IMR-90 (cell line): ENCODE data around the gene ALS2CL. TPM values are rescaled to one million over a fixed set of nuclear protein-coding genes. Genes with fewer than 3 reads are reported as not detected.

Source experiments
- ATAC-seq: fragments of 200-7000 bp; cut with Tn5 transposase; 2 replicates; pipeline ENCODE4 v1.9.1; 2020; ENCODE audit warnings: low read depth, mild to moderate bottlenecking, moderate library complexity
- BruUV-seq: library from RNA; stranded (reverse); fragments of 400-500 nt; replicated peaks from 2 replicates; lab custom pipeline; 2021; lab: Mats Ljungman, UMichigan
- CTCF ChIA-PET: fragments of 300-600 bp; formaldehyde crosslinking; extraction: SDS; loops from one replicate; lab custom pipeline; 2021; ENCODE audit warnings: antibody characterized with exemption; lab: Yijun Ruan, JAX
- POLR2A ChIA-PET: fragments of 300-600 bp; sonication (Branson Sonifier 250); formaldehyde crosslinking; loops from one replicate; lab custom pipeline; 2022; ENCODE audit warnings: antibody characterized with exemption; ENCODE audit not compliant: unreplicated experiment; lab: Charles Lee
- DNase-seq: peaks from one replicate; pipeline ENCODE4 v3.0.0; 2013
- H2AFZ ChIP-seq: replicated peaks from 2 replicates; pipeline ENCODE3; 2013; ENCODE audit warnings: low read length, mild to moderate bottlenecking; ENCODE audit not compliant: poor library complexity
- H2AK5ac ChIP-seq: 2 replicates; pipeline ENCODE4 v1.6.1; 2013; ENCODE audit warnings: low read depth, low read length, inconsistent platforms
- H2AK9ac ChIP-seq: replicated peaks from 2 replicates; pipeline ENCODE3; 2013; ENCODE audit warnings: mild to moderate bottlenecking, low read depth, low read length, moderate library complexity; ENCODE audit not compliant: poor library complexity
- H2BK120ac ChIP-seq: 2 replicates; pipeline ENCODE4 v1.6.1; 2013; ENCODE audit warnings: low read depth, low read length, inconsistent platforms
- H2BK15ac ChIP-seq: 3 replicates; pipeline ENCODE4 v1.6.1; 2013; ENCODE audit warnings: low read depth, low read length, inconsistent platforms
- H2BK20ac ChIP-seq: 2 replicates; pipeline ENCODE4 v1.6.1; 2013; ENCODE audit warnings: low read depth, mild to moderate bottlenecking, inconsistent platforms, low read length, moderate library complexity
- H2BK5ac ChIP-seq: 2 replicates; pipeline ENCODE4 v1.6.1; 2013; ENCODE audit warnings: mild to moderate bottlenecking, low read depth, low read length, inconsistent platforms; ENCODE audit not compliant: poor library complexity, severe bottlenecking
- H3K14ac ChIP-seq: replicated peaks from 2 replicates; pipeline ENCODE4 v1.6.1; 2013; ENCODE audit warnings: low read depth, low read length, inconsistent platforms
- H3K18ac ChIP-seq: 2 replicates; pipeline ENCODE4 v1.6.1; 2013; ENCODE audit warnings: low read depth, low read length, control low read depth
- H3K23ac ChIP-seq: 2 replicates; pipeline ENCODE4 v1.6.1; 2013; ENCODE audit warnings: low read depth, low read length, inconsistent platforms
- H3K27ac ChIP-seq: 2 replicates; pipeline ENCODE4 v1.5.1; 2013; ENCODE audit warnings: mild to moderate bottlenecking, control low read depth, low read length; ENCODE audit not compliant: insufficient read depth
- H3K27me3 ChIP-seq: 2 replicates; pipeline ENCODE4 v1.6.1; 2013; ENCODE audit warnings: low read length; ENCODE audit not compliant: control insufficient read depth, insufficient read depth
- H3K36me3 ChIP-seq: 2 replicates; pipeline ENCODE4 v1.6.1; 2013; ENCODE audit warnings: low read length, mixed read lengths; ENCODE audit not compliant: control insufficient read depth, insufficient read depth
- H3K4ac ChIP-seq: 2 replicates; pipeline ENCODE4 v1.6.1; 2013; ENCODE audit warnings: low read depth, low read length, inconsistent platforms
- H3K4me1 ChIP-seq: 2 replicates; pipeline ENCODE4 v1.6.1; 2013; ENCODE audit warnings: low read length, mixed read lengths; ENCODE audit not compliant: control insufficient read depth, insufficient read depth
- H3K4me2 ChIP-seq: 2 replicates; pipeline ENCODE4 v1.6.1; 2013; ENCODE audit warnings: low read depth, mild to moderate bottlenecking, control low read depth, low read length, moderate library complexity
- H3K4me3 ChIP-seq: 2 replicates; pipeline ENCODE4 v1.5.1; 2013; ENCODE audit warnings: low read depth, mild to moderate bottlenecking, control low read depth, low read length, moderate library complexity; ENCODE audit not compliant: insufficient read depth
- H3K56ac ChIP-seq: 2 replicates; pipeline ENCODE4 v1.6.1; 2013; ENCODE audit warnings: low read length, inconsistent platforms; ENCODE audit not compliant: insufficient read depth; ENCODE audit errors: extremely low read depth
- H3K79me1 ChIP-seq, 2 experiments: 2 replicates each; pipeline ENCODE4 v1.6.1; 2013; ENCODE audit warnings: low read length in 2 of 2, inconsistent platforms in 1 of 2, low read depth in 1 of 2
- H3K9ac ChIP-seq: 2 replicates; pipeline ENCODE4 v1.6.1; 2013; ENCODE audit warnings: low read depth, low read length, control low read depth
- H3K9me1 ChIP-seq: 2 replicates; pipeline ENCODE4 v1.6.1; 2013; ENCODE audit warnings: low read length, inconsistent platforms; ENCODE audit not compliant: insufficient read depth
- H3K9me3 ChIP-seq: 2 replicates; pipeline ENCODE4 v1.6.1; 2013; ENCODE audit warnings: low read length; ENCODE audit not compliant: control insufficient read depth, insufficient read depth
- H4K20me1 ChIP-seq: 2 replicates; pipeline ENCODE4 v1.6.1; 2013; ENCODE audit warnings: low read length, inconsistent platforms; ENCODE audit not compliant: insufficient read depth
- H4K5ac ChIP-seq: 2 replicates; pipeline ENCODE4 v1.6.1; 2013; ENCODE audit warnings: mild to moderate bottlenecking, low read depth, low read length, control low read depth
- H4K8ac ChIP-seq, 2 experiments: 2 replicates each; pipeline ENCODE4 v1.6.1; 2013; ENCODE audit warnings: low read depth in 2 of 2, low read length in 2 of 2, control low read depth in 1 of 2, inconsistent platforms in 1 of 2
- H4K91ac ChIP-seq: 2 replicates; pipeline ENCODE4 v1.6.1; 2013; ENCODE audit warnings: low read depth, low read length, inconsistent platforms; ENCODE audit not compliant: insufficient read depth
- BHLHE40 ChIP-seq: fragments of 150-350 bp; IDR thresholded peaks from 2 replicates; pipeline ENCODE4 v1.6.1; 2016; ENCODE audit warnings: mild to moderate bottlenecking, low read depth, low read length
- CHD1 ChIP-seq: IDR thresholded peaks from 2 replicates; pipeline ENCODE4 v1.6.1; 2012; ENCODE audit warnings: low read depth, low read length, improper control_type of control experiment
- FOS ChIP-seq: fragments of 150-350 bp; IDR thresholded peaks from 2 replicates; pipeline ENCODE4 v1.6.1; 2016; ENCODE audit warnings: low read depth, low read length
- MAFK ChIP-seq: IDR thresholded peaks from 2 replicates; pipeline ENCODE4 v1.6.1; 2012; ENCODE audit warnings: low read depth, low read length, improper control_type of control experiment
- MAZ ChIP-seq: IDR thresholded peaks from 2 replicates; pipeline ENCODE4 v1.6.1; 2012; ENCODE audit warnings: low read depth, mild to moderate bottlenecking, low read length, improper control_type of control experiment, moderate library complexity, borderline replicate concordance
- MXI1 ChIP-seq: IDR thresholded peaks from 2 replicates; pipeline ENCODE4 v1.6.1; 2012; ENCODE audit warnings: low read depth, mild to moderate bottlenecking, low read length, moderate library complexity, borderline replicate concordance
- POLR2A ChIP-seq: IDR thresholded peaks from 2 replicates; pipeline ENCODE4 v1.6.1; 2012; ENCODE audit warnings: mild to moderate bottlenecking, low read depth, low read length
- RAD21 ChIP-seq: IDR thresholded peaks from 2 replicates; pipeline ENCODE4 v1.6.1; 2012; ENCODE audit warnings: low read length, improper control_type of control experiment
- WGBS, 2 experiments: methylation state at CpG; one replicate each; pipeline versions ENCODE4 v1.1.5 to v1.1.7; 2013; ENCODE audit warnings: missing lambda C conversion rate in 2 of 2; ENCODE audit not compliant: insufficient read length in 1 of 2; ENCODE audit errors: extremely low coverage in 2 of 2; 5-methylcytosine and 5-hydroxymethylcytosine counted together
- dilution Hi-C: fragments of 300-500 bp; cut with HindIII; formaldehyde crosslinking; loops from one replicate; pipeline ENCODE4 v1.14.3; 2018; ENCODE audit warnings: low sequenced_read_pairs; ENCODE audit not compliant: unreplicated experiment
- in situ Hi-C: fragments of 300-500 bp; cut with MboI; formaldehyde crosslinking; loops from 3 replicates; pipeline ENCODE4 v1.14.3; 2019; ENCODE audit warnings: low sequenced_read_pairs, inconsistent platforms, mixed read lengths
- intact Hi-C: fragments of 100-400 bp; cut with micrococcal nuclease; formaldehyde crosslinking; loops from 2 replicates; pipeline ENCODE4 v1.10.0; 2022
- polyA plus RNA-seq, 3 experiments: library from polyadenylated mRNA; depleted of rRNA; stranded (reverse); fragments of >200 nt; gene quantifications; 2 replicates each; pipeline ENCODE4 v1.2.3, GENCODE V29; 2012; ENCODE audit warnings: low replicate concordance in 1 of 3
- total RNA-seq: library from RNA; depleted of rRNA; stranded (reverse); fragments of >200 nt; gene quantifications from 2 replicates; pipeline ENCODE4 v1.2.3, GENCODE V29; 2012
- TF ChIP-seq, protein P1 (sequence below): fragments of 150-350 bp; IDR thresholded peaks from 2 replicates; pipeline ENCODE4 v1.6.1; 2017; ENCODE audit warnings: mild to moderate bottlenecking, antibody characterized with exemption, low read length, low read depth
- TF ChIP-seq, protein P2 (sequence below): fragments of 150-350 bp; IDR thresholded peaks from 2 replicates; pipeline ENCODE4 v1.6.1; 2016; ENCODE audit warnings: low read depth, mild to moderate bottlenecking, low read length, moderate library complexity, borderline replicate concordance
- TF ChIP-seq, protein P3 (sequence below): conservative IDR thresholded peaks from 2 replicates; pipeline ENCODE4 v1.5.1; 2012; ENCODE audit warnings: mild to moderate bottlenecking, low read depth, low read length, improper control_type of control experiment

ALS2CL gene
- total and polyA plus RNA-seq, 2 of the 4 experiments (the other 2 are of a cell fraction), result 2.2 to 4.8 TPM

DNA sequence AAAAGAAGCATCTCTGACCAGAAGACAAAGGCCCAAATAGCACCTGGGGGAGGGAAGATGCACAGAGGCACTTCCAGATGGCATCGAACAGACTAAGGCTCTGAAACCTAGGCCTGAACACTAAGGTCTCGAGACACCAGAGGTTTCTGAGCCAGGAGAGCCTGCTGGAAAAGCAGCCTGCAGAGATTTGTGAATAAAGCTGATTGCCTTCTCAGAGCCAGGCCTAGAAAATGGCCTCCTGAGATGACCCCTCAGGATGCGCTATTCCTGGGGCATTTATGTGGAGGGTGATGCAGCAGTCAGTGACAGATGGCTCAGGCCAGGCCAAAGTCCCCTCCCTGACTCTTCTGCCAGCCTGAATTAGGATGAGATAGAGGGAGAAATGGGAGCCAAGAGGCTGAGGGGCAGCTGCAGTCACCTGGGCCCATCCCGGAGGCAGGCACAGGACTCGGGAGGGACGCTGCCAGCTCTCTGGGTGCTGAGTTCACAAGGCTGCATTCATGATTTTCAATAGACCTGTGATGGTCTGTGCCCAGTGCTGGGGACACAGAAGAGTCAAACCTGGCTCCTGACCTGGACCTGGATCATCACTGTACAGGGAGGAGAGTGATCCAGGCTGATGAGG lies 17.3 kb upstream of the ALS2CL start:
- Histone ChIP-seq H3K79me1 (no peaks in the 10 kb centered on the region), H3K14ac (no peak overlapping the region), H2BK15ac (no peak overlapping the region), H3K9me1 (no peaks in the 10 kb centered on the region; the same call in 1 of the 2 replicates), H3K36me3 (no peaks in the 10 kb centered on the region), H4K8ac (no peak overlapping the region), H3K27ac (no peak overlapping the region), H2BK120ac (no peak overlapping the region), H2AK9ac (no peak overlapping the region), H3K9me3 (no peaks in the 10 kb centered on the region), H3K23ac (no peak overlapping the region), H4K20me1 (no peaks in the 10 kb centered on the region), H2AK5ac (no peak overlapping the region), H3K4me2 (no peak overlapping the region), H4K5ac (no peak overlapping the region), H3K4me3 (no peak overlapping the region), H2AFZ (no peak overlapping the region), H3K4ac (no peak overlapping the region), H3K27me3 (peaks cover 23% of the 10 kb centered on the region), H2BK5ac (no peak overlapping the region), H3K56ac (no peak overlapping the region), H3K18ac (no peak overlapping the region), H2BK20ac (no peak overlapping the region), H4K91ac (no peak overlapping the region), H3K4me1 (peaks cover 3% of the 10 kb centered on the region; the same call in 1 of the 2 replicates), H3K9ac (no peak overlapping the region)
- intact Hi-C loops, result no loop called here
- ATAC-seq (no peak), DNase-seq (no peak)
- CTCF ChIA-PET, result no interaction called here
- WGBS, 2 experiments, result 80% methylated on average over 4 of the region's 6 CpGs; no CpG with 5 or more reads in 1 of the 2 experiments
- in situ Hi-C loops, result loop anchor here (25.0 kb wide), 1 partner anchor 652 kb away; no protein-coding TSS in a partner anchor
- POLR2A ChIA-PET, result no interaction called here
- dilution Hi-C loops, result no loop called here
- TF ChIP-seq, protein P1, sequence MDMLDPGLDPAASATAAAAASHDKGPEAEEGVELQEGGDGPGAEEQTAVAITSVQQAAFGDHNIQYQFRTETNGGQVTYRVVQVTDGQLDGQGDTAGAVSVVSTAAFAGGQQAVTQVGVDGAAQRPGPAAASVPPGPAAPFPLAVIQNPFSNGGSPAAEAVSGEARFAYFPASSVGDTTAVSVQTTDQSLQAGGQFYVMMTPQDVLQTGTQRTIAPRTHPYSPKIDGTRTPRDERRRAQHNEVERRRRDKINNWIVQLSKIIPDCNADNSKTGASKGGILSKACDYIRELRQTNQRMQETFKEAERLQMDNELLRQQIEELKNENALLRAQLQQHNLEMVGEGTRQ, result no peak
- TF ChIP-seq MXI1, result no peak
- TF ChIP-seq FOS, result no peak
- no peak for TF ChIP-seq MAFK
- TF ChIP-seq, protein P2, sequence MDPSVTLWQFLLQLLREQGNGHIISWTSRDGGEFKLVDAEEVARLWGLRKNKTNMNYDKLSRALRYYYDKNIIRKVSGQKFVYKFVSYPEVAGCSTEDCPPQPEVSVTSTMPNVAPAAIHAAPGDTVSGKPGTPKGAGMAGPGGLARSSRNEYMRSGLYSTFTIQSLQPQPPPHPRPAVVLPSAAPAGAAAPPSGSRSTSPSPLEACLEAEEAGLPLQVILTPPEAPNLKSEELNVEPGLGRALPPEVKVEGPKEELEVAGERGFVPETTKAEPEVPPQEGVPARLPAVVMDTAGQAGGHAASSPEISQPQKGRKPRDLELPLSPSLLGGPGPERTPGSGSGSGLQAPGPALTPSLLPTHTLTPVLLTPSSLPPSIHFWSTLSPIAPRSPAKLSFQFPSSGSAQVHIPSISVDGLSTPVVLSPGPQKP, result no peak
- TF ChIP-seq RAD21, result no peak
- TF ChIP-seq POLR2A, result no peak
- TF ChIP-seq BHLHE40, result no peak
- TF ChIP-seq, protein P3, sequence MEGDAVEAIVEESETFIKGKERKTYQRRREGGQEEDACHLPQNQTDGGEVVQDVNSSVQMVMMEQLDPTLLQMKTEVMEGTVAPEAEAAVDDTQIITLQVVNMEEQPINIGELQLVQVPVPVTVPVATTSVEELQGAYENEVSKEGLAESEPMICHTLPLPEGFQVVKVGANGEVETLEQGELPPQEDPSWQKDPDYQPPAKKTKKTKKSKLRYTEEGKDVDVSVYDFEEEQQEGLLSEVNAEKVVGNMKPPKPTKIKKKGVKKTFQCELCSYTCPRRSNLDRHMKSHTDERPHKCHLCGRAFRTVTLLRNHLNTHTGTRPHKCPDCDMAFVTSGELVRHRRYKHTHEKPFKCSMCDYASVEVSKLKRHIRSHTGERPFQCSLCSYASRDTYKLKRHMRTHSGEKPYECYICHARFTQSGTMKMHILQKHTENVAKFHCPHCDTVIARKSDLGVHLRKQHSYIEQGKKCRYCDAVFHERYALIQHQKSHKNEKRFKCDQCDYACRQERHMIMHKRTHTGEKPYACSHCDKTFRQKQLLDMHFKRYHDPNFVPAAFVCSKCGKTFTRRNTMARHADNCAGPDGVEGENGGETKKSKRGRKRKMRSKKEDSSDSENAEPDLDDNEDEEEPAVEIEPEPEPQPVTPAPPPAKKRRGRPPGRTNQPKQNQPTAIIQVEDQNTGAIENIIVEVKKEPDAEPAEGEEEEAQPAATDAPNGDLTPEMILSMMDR, result no peak
- TF ChIP-seq CHD1, result no peak
- no peak for TF ChIP-seq MAZ
- no TSS peak for BruUV-seq
